GM23248 (cell line): ENCODE results near the gene GRIK3. TPM values are rescaled to one million over a fixed set of nuclear protein-coding genes. Genes with fewer than 3 reads are reported as not detected.

Source experiments
- DNase-seq: peaks from one replicate; pipeline ENCODE4 v3.0.0-alpha.2; 2015
- H2AFZ ChIP-seq: fragments of 200-600 bp; sonication (generic); 2 replicates; pipeline ENCODE4 v1.6.1; 2016; ENCODE audit warnings: antibody characterized with exemption
- H3F3A ChIP-seq: fragments of 200-600 bp; sonication (generic); 2 replicates; pipeline ENCODE4 v1.6.1; 2016; ENCODE audit warnings: mild to moderate bottlenecking, antibody characterized with exemption, mixed run types; ENCODE audit not compliant: insufficient read depth
- H3K27ac ChIP-seq: fragments of 200-600 bp; sonication (generic); 2 replicates; pipeline ENCODE4 v1.5.1; 2016; ENCODE audit warnings: mild to moderate bottlenecking
- H3K27me3 ChIP-seq: fragments of 200-600 bp; sonication (generic); replicated peaks from 2 replicates; pipeline ENCODE4 v1.6.1; 2016; ENCODE audit warnings: mild to moderate bottlenecking; ENCODE audit not compliant: insufficient read depth
- H3K36me3 ChIP-seq: fragments of 200-600 bp; sonication (generic); 2 replicates; pipeline ENCODE4 v1.6.1; 2016; ENCODE audit warnings: low read depth, mild to moderate bottlenecking
- H3K4me1 ChIP-seq: fragments of 200-600 bp; sonication (generic); 2 replicates; pipeline ENCODE4 v1.6.1; 2016; ENCODE audit warnings: mild to moderate bottlenecking; ENCODE audit not compliant: insufficient read depth
- H3K4me2 ChIP-seq: fragments of 200-600 bp; sonication (generic); one replicate; pipeline ENCODE4 v1.6.1; 2016; ENCODE audit warnings: mild to moderate bottlenecking; ENCODE audit not compliant: unreplicated experiment
- H3K4me3 ChIP-seq: fragments of 200-600 bp; sonication (generic); 2 replicates; pipeline ENCODE4 v1.5.1; 2016; ENCODE audit warnings: mild to moderate bottlenecking
- H3K79me2 ChIP-seq: fragments of 200-600 bp; sonication (generic); 2 replicates; pipeline ENCODE4 v1.6.1; 2016; ENCODE audit warnings: mild to moderate bottlenecking; ENCODE audit not compliant: insufficient read depth
- H3K9ac ChIP-seq: fragments of 200-600 bp; sonication (generic); 2 replicates; pipeline ENCODE4 v1.6.1; 2016; ENCODE audit warnings: mild to moderate bottlenecking
- H3K9me2 ChIP-seq: fragments of 200-600 bp; sonication (generic); 2 replicates; pipeline ENCODE4 v1.6.1; 2016; ENCODE audit warnings: mixed run types, mild to moderate bottlenecking, moderate library complexity; ENCODE audit not compliant: insufficient read depth
- H3K9me3 ChIP-seq: fragments of 200-600 bp; sonication (generic); one replicate; pipeline ENCODE4 v1.6.1; 2017; ENCODE audit warnings: low read depth
- H4K20me1 ChIP-seq: fragments of 200-600 bp; sonication (generic); 2 replicates; pipeline ENCODE4 v1.6.0; 2016; ENCODE audit not compliant: insufficient read depth
- EZH2 ChIP-seq: fragments of 200-600 bp; sonication (generic); IDR thresholded peaks from 2 replicates; pipeline ENCODE4 v1.6.1; 2018; ENCODE audit warnings: antibody characterized with exemption, mild to moderate bottlenecking; ENCODE audit not compliant: insufficient read depth, poor library complexity, severe bottlenecking
- EZH2phosphoT487 ChIP-seq: fragments of 200-600 bp; sonication (generic); IDR thresholded peaks from 2 replicates; pipeline ENCODE4 v1.6.1; 2018; ENCODE audit warnings: antibody characterized with exemption, moderate library complexity, mild to moderate bottlenecking, low read depth; ENCODE audit not compliant: insufficient read depth
- WGBS, 2 experiments: methylation state at CpG; one replicate each; pipeline ENCODE4 v1.1.6; 2015 to 2017; ENCODE audit warnings: low lambda C conversion rate in 2 of 2, low coverage in 1 of 2; ENCODE audit errors: missing lambda C conversion rate in 2 of 2; 5-methylcytosine and 5-hydroxymethylcytosine counted together
- in situ Hi-C: fragments of 300-500 bp; cut with MboI; formaldehyde crosslinking; loops from 2 replicates; pipeline ENCODE4 v1.15.0; 2020
- polyA plus RNA-seq: library from polyadenylated mRNA; unstranded; fragments of >200 nt; fragmentation: Nextera tagmentation; extraction: Ambion mirVana; gene quantifications from 2 replicates; pipeline ENCODE4 v1.2.1, GENCODE V29; 2016
- total RNA-seq: library from RNA; depleted of rRNA; stranded (reverse); fragments of >200 nt; shearing (Covaris generic); gene quantifications from 2 replicates; pipeline ENCODE4 v1.2.3, GENCODE V29; 2014

The GRIK3 gene
- total and polyA plus RNA-seq, 2 experiments from 2014 or later = not detected

GRCh38 chr1:36864823-36865601 is 169.3 kb downstream of the GRIK3 start:
- no peaks in the 10 kb centered on the region for H3K79me2 ChIP-seq
- H3K4me1 ChIP-seq = no peaks in the 10 kb centered on the region
- H3K9me2 ChIP-seq = no peaks in the 10 kb centered on the region
- in situ Hi-C loops = no loop called here
- H3K4me2 ChIP-seq = no peak overlapping the region
- 23 to 33% methylated on average over 11 of the region's 11 CpGs for WGBS, 2 experiments
- no peak overlapping the region for H3K4me3 ChIP-seq
- no peaks in the 10 kb centered on the region for H3K9me3 ChIP-seq
- no peak overlapping the region for H3K9ac ChIP-seq
- DNase-seq = no peak
- no peaks in the 10 kb centered on the region for H3K27me3 ChIP-seq
- TF ChIP-seq EZH2phosphoT487 (no peak), EZH2 (no peak)
- H2AFZ ChIP-seq = no peak overlapping the region
- H3K36me3 ChIP-seq = no peaks in the 10 kb centered on the region
- H4K20me1 ChIP-seq = no peaks in the 10 kb centered on the region
- no peak overlapping the region for H3K27ac ChIP-seq
- no peaks in the 10 kb centered on the region for H3F3A ChIP-seq

GRCh38 chr1:36864182-36864822 is 170.0 kb downstream of the GRIK3 start:
- Histone ChIP-seq H3K4me2 (no peak overlapping the region), H3K36me3 (no peaks in the 10 kb centered on the region), H3K27ac (no peak overlapping the region), H2AFZ (no peak overlapping the region), H3K79me2 (no peaks in the 10 kb centered on the region), H3K27me3 (no peaks in the 10 kb centered on the region), H3K9ac (no peak overlapping the region), H3K9me2 (no peaks in the 10 kb centered on the region), H3K4me1 (no peaks in the 10 kb centered on the region), H3K9me3 (no peaks in the 10 kb centered on the region), H4K20me1 (no peaks in the 10 kb centered on the region), H3F3A (no peaks in the 10 kb centered on the region), H3K4me3 (no peak overlapping the region)
- 3 to 4% methylated on average over 6 of the region's 6 CpGs for WGBS, 2 experiments
- DNase-seq = no peak
- TF ChIP-seq EZH2phosphoT487 (no peak), EZH2 (no peak)
- in situ Hi-C loops = no loop called here

- no peaks in the 10 kb centered on the region for H3K4me1 ChIP-seq
- TF ChIP-seq EZH2phosphoT487 = no peak
- TF ChIP-seq EZH2 = no peak
- no peaks in the 10 kb centered on the region for H4K20me1 ChIP-seq
- H3K27ac ChIP-seq = no peak overlapping the region
- H3K9ac ChIP-seq = no peak overlapping the region
- H2AFZ ChIP-seq = no peak overlapping the region
- no peak overlapping the region for H3K4me3 ChIP-seq
- no peaks in the 10 kb centered on the region for H3K9me3 ChIP-seq
- no peaks in the 10 kb centered on the region for H3F3A ChIP-seq
- in situ Hi-C loops = no loop called here
- WGBS, 2 experiments = 20 to 27% methylated on average over 5 of the region's 5 CpGs
- no peak for DNase-seq
- H3K79me2 ChIP-seq = no peaks in the 10 kb centered on the region
- no peaks in the 10 kb centered on the region for H3K27me3 ChIP-seq
- H3K4me2 ChIP-seq = no peak overlapping the region
- H3K9me2 ChIP-seq = no peaks in the 10 kb centered on the region
- H3K36me3 ChIP-seq = no peaks in the 10 kb centered on the region
Observed at GRCh38 chr1:36863500-36863899, 170.8 kb downstream of the GRIK3 start.

- H3K27ac ChIP-seq = no peak overlapping the region
- H3K9ac ChIP-seq = no peak overlapping the region
- in situ Hi-C loops = no loop called here
- TF ChIP-seq EZH2phosphoT487 (no peak), EZH2 (no peak)
- no peaks in the 10 kb centered on the region for H4K20me1 ChIP-seq
- H3F3A ChIP-seq = no peaks in the 10 kb centered on the region
- DNase-seq = no peak
- no peaks in the 10 kb centered on the region for H3K27me3 ChIP-seq
- H3K4me3 ChIP-seq = no peak overlapping the region
- 20 to 22% methylated on average over 3 of the region's 3 CpGs for WGBS, 2 experiments
- H3K4me1 ChIP-seq = no peaks in the 10 kb centered on the region
- no peak overlapping the region for H2AFZ ChIP-seq
- no peaks in the 10 kb centered on the region for H3K79me2 ChIP-seq
- H3K9me2 ChIP-seq = no peaks in the 10 kb centered on the region
- no peaks in the 10 kb centered on the region for H3K36me3 ChIP-seq
- no peak overlapping the region for H3K4me2 ChIP-seq
- no peaks in the 10 kb centered on the region for H3K9me3 ChIP-seq
Observed at GRCh38 chr1:36863061-36863460, 171.3 kb downstream of the GRIK3 start.
